Measurements from ENCODE around the gene STK31.
"Not testable (repeated sequence)": the region's sequence is repeated elsewhere in the genome, so short reads cannot be mapped to it uniquely, and the experiment has no call there.

Gene STK31

GRCh38 chr7:23742051-23742450 is 32.0 kb downstream of the STK31 start:
- no peak overlapping the region for H3K4me3 ChIP-seq (ENCODE audit: low read length)
- TF ChIP-seq ZNF274 (IDR thresholded peaks at IDR 0.05; ENCODE audit: low read depth, low read length) = no peak

- no peak for TF ChIP-seq ZNF274 (IDR thresholded peaks at IDR 0.05; ENCODE audit: low read depth, low read length)
- no peak overlapping the region for H3K4me3 ChIP-seq (ENCODE audit: low read length)
These were observed 33.2 kb downstream of the STK31 start for GRCh38 chr7:23743226-23743625.

- no peak for TF ChIP-seq ZNF274 (IDR thresholded peaks at IDR 0.05; ENCODE audit: low read depth, low read length)
- H3K4me3 ChIP-seq (ENCODE audit: low read length) = no peak overlapping the region
These were observed 36.6 kb downstream of the STK31 start for GRCh38 chr7:23746629-23747028.

- no peak overlapping the region for H3K4me3 ChIP-seq (ENCODE audit: low read length)
- TF ChIP-seq ZNF274 (IDR thresholded peaks at IDR 0.05; ENCODE audit: low read depth, low read length) = no peak
These were observed 41.8 kb downstream of the STK31 start for GRCh38 chr7:23751852-23752251.

GRCh38 chr7:23758839-23759238 is 48.8 kb downstream of the STK31 start:
- not testable (repeated sequence) for H3K4me3 ChIP-seq (ENCODE audit: low read length)

- H3K4me3 ChIP-seq (ENCODE audit: low read length) = no peak overlapping the region
- TF ChIP-seq ZNF274 (IDR thresholded peaks at IDR 0.05; ENCODE audit: low read depth, low read length) = no peak
These were observed 49.8 kb downstream of the STK31 start for GRCh38 chr7:23759671-23760391.

GRCh38 chr7:23765943-23766342 is 55.9 kb downstream of the STK31 start:
- no peak for TF ChIP-seq ZNF274 (IDR thresholded peaks at IDR 0.05; ENCODE audit: low read depth, low read length)
- H3K4me3 ChIP-seq (ENCODE audit: low read length) = no peak overlapping the region

GRCh38 chr7:23767514-23767913 is 57.5 kb downstream of the STK31 start:
- H3K4me3 ChIP-seq (ENCODE audit: low read length) = no peak overlapping the region
- no peak for TF ChIP-seq ZNF274 (IDR thresholded peaks at IDR 0.05; ENCODE audit: low read depth, low read length)

- no peak overlapping the region for H3K4me3 ChIP-seq (ENCODE audit: low read length)
- no peak for TF ChIP-seq ZNF274 (IDR thresholded peaks at IDR 0.05; ENCODE audit: low read depth, low read length)
These were observed 58.0 kb downstream of the STK31 start for GRCh38 chr7:23768022-23768421.

GRCh38 chr7:23779185-23779800 is 69.3 kb downstream of the STK31 start:
- not testable (repeated sequence) for H3K4me3 ChIP-seq (ENCODE audit: low read length)

GRCh38 chr7:23783115-23783514 is 73.1 kb downstream of the STK31 start:
- TF ChIP-seq ZNF274 (IDR thresholded peaks at IDR 0.05; ENCODE audit: low read depth, low read length) = no peak
- H3K4me3 ChIP-seq (ENCODE audit: low read length) = no peak overlapping the region

GRCh38 chr7:23787272-23787671 is 77.3 kb downstream of the STK31 start:
- no peak overlapping the region for H3K4me3 ChIP-seq (ENCODE audit: low read length)
- TF ChIP-seq ZNF274 (IDR thresholded peaks at IDR 0.05; ENCODE audit: low read depth, low read length) = no peak

GRCh38 chr7:23788843-23789242 is 78.8 kb downstream of the STK31 start:
- TF ChIP-seq ZNF274 (IDR thresholded peaks at IDR 0.05; ENCODE audit: low read depth, low read length) = no peak
- no peak overlapping the region for H3K4me3 ChIP-seq (ENCODE audit: low read length)

- TF ChIP-seq ZNF274 (IDR thresholded peaks at IDR 0.05; ENCODE audit: low read depth, low read length) = no peak
These were observed 81.7 kb downstream of the STK31 start for GRCh38 chr7:23791721-23792120.

GRCh38 chr7:23802720-23803397 is 92.8 kb downstream of the STK31 start:
- no peak overlapping the region for H3K4me3 ChIP-seq (ENCODE audit: low read length)
- no peak for TF ChIP-seq ZNF274 (IDR thresholded peaks at IDR 0.05; ENCODE audit: low read depth, low read length)

More at GRCh38 chr7:23791721-23792120, 81.7 kb downstream of the STK31 start:
- H3K4me3 ChIP-seq (ENCODE audit: low read length) = no peak overlapping the region
